ENCODE data around the gene ZBTB43.
"Not testable (repeated sequence)": the region's sequence is repeated elsewhere in the genome, so short reads cannot be mapped to it uniquely, and the experiment has no call there.

The ZBTB43 gene

DNA sequence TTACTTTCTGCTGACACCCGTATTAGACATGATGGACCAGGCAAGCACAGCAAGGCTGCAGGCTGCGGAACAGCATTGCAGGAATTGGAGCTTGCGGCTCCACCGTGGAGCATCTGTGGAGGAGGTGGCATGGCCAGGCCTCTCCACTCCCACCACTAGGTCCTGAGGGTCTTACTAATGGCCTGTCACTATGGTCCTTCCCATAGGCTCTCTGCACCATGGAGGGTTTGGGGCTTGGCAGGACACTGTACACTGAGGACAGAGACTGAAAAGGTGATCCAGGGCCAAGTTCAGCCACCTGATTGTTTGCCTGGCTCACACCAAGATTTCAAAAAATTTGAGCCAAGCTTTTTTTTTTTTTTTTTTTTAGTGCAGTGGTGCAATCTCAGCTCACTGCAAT lies 14.3 kb upstream of the ZBTB43 start:
- DNase-seq (ENCODE audit: low read depth in 2 of 3, low spot score in 2 of 3) = no peak

- no peak for DNase-seq (ENCODE audit: low read depth in 2 of 3, low spot score in 2 of 3)
Observed at GRCh38 chr9:126791406-126792230, 13.2 kb upstream of the ZBTB43 start.

- no peak for DNase-seq (ENCODE audit: low read depth in 2 of 3, low spot score in 2 of 3)
Observed at GRCh38 chr9:126793686-126794417, 11.0 kb upstream of the ZBTB43 start.

DNA sequence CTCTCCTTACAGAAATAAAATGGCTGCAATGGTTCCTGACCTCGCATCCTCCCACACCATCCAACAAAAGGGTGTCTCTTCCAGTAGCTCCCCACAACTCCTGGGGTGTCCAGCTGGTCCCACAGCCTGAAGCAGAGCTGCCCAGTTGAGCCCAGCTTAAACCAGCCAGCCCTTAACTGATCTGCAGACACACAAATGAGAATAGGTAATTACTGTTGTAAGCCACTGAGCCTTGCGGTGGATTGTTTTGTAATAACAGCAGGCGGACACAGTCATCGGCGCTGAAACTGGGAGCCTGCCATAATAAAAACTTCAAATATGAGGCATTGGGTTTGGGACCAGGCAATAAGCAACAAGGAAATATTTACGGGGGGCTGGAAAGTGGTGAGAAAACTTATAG lies 10.4 kb upstream of the ZBTB43 start:
- no peak for DNase-seq (ENCODE audit: low read depth in 2 of 3, low spot score in 2 of 3)

DNA sequence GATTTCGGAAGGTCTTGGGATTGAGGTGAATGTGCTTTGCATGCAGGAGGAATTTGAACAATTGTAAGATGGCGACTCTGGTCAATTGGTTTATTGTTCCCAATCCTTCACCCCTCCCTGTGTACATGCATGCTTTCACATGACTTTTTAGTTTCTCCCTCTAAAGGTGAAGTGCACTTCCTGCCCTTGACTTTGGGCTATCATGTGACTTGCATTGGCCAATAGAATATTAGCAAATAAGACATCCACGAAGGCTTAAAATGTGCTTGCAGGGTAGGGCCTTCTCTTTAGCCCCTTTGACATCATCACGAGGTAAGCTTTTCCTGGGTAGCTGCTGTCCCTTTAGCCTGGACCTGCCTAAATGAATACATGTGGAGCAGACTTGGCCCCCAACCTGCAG lies 8.1 kb upstream of the ZBTB43 start:
- no peak for DNase-seq (ENCODE audit: low read depth in 2 of 3, low spot score in 2 of 3)

DNA sequence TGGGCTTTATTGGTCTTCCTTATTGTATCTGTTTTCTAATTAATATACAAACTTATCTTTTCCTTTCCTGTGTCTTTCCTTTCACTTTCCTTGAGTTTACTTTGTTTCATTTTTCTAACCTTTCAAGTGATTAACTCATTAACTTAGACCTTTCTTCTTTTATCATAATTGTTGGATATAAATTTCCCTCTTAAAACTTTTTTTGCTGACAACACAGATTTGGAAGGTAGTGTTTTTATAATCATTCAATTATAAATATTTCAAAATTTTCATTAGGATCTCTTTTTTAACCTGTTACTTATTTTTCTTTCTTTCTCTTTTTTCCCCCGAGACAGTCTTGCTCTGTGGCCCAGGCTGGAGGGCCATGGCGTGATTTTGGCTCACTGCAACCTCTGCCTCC lies 6.9 kb upstream of the ZBTB43 start:
- DNase-seq (ENCODE audit: low read depth in 2 of 3, low spot score in 2 of 3) = no peak

- no peak for DNase-seq (ENCODE audit: low read depth in 2 of 3, low spot score in 2 of 3)
Observed at GRCh38 chr9:126799034-126799433, 5.8 kb upstream of the ZBTB43 start.

- no peak for DNase-seq (ENCODE audit: low read depth in 2 of 3, low spot score in 2 of 3)
Observed at GRCh38 chr9:126802318-126803059, 2.4 kb upstream of the ZBTB43 start.

DNA sequence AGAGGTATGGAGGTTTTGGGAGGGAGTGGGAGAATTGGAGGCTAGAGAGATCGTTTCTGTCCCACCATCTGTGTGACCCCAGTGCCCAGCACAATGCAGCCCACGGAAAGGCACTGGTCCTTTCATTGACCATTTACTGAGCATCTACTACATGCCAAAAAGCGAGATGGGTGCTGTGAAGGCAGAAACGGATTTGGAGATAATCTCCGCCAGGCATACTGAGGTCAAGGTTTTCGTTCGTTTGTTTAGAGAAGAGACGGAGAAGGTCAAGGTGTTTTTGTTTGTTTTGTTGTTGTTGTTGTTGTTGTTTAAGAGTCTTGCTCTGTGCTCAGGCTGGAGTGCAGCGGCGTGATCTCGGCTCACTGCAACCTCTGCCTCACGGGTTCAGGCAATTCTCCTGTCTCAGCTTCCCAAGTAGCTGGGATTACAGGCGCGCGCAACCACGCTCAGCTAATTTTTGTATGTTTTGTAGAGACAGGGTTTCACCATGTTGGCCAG lies 593 bp upstream of the ZBTB43 start:
- no peak for DNase-seq (ENCODE audit: low read depth in 2 of 3, low spot score in 2 of 3)

DNA sequence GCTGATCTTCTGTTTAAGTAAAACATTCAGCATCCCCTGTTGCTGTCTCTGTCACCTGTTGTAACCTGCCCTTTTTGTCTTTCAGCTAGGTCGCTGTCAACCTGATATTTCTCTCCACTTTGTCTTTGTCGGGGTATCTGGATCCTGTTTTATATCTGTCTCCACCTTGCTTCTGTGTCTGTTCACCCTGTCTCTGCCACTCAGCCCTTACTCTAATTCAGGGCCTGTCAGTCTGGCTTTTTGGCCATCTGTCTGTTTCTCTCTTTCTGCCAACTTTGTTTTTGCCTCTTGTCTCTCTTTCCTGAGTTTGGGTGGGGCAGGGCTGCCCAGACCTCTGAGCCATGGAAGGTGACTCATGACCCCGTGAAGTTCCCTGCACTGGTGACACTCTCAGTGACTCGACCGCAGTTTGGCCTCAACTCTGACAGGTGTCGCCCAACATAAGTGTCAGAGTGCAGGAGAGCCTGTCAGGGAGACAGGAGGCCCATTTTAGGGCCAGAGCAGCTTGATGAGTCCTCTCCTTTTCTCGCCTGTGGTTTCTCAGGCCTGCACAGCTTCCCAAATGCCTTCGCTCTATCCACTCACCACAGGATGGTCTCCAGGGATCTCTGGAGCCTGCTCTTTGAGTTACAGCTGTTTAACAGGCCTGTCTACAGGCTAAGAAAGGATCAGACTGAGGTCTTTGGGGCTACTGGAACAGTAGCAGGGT lies 868 bp downstream of the ZBTB43 start:
- peak; percentile 26 to 65 (median 62) for DNase-seq (ENCODE audit: low read depth in 2 of 3, low spot score in 2 of 3)

DNA sequence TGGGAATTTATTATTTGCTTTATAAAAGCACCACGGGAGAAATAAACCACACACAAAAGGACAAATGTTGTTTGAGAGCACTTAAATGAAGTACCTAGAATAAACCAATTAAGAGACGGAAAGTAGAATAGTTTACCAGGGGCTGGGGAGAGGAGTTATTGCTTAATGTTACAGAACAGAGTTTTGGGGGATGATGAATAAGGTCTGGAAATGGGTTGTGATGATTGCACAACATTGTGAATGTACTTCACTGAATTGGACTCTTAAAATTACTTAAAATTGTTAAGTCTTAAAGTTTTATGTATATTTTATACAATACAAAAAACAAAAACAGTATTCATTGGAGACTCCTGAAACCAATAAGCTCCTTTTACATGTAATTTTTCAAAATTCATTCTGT lies 1.5 kb downstream of the ZBTB43 start:
- no peak for DNase-seq (ENCODE audit: low read depth in 2 of 3, low spot score in 2 of 3)

DNA sequence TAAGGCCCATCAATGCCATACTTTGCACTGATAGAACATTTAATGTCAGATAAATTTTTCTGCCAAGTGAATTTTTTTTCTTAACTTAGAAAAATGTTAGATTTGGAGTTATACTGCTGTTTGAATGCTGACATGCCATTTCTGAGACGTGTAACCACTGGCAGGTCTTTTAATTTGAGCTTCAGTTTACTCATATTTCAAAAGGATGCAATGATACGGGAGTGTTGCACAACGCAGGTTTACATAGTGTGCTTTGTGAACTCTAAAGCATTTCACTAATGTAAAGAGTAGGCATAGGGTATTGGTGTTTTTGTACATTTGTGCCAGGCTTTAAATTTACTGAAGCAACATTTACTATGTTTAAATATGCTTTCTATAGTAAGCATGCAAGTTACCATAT lies 4.2 kb downstream of the ZBTB43 start:
- DNase-seq (ENCODE audit: low read depth in 2 of 3, low spot score in 2 of 3) = no peak

- not testable (repeated sequence) for DNase-seq (ENCODE audit: low read depth in 2 of 3, low spot score in 2 of 3)
Observed at GRCh38 chr9:126810221-126810620, 5.4 kb downstream of the ZBTB43 start.

DNA sequence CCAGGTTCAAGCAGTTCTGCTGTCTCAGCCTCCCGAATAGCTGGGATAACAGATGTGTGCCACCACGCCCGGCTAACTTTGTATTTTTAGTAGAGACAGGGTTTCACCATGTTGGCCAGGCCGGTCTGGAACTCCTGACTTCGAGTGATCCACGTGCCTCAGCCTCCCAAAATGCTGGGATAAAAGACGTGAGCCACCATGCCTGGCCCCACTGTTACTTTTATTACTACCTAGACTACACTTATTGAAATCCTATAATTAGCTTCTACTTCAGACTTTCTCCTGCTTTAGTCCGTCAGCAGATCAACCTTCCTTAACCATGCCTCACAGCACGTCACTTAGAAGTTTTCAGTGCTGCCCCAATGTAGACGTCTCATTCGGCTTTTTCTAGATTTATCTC lies 8.2 kb downstream of the ZBTB43 start:
- no peak for DNase-seq (ENCODE audit: low read depth in 2 of 3, low spot score in 2 of 3)

DNA sequence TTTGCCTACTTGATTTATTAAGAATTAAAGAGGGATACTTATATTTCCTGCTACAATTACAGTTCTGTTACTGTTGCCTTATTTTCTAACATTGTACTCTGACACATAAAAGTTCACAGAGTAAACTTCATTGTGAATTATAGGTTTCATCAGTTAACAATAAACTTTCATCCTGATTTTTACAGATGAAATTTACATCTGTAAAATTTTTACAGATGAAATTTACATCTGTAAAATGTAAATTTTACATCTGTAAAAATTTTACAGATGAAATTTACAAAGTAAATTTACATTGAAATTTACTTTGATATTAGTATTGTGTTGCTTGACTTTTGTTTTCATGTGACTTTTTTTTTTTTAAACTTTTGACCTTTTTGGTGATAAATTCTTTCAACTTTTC lies 9.3 kb downstream of the ZBTB43 start:
- DNase-seq (ENCODE audit: low read depth in 2 of 3, low spot score in 2 of 3) = no peak

GRCh38 chr9:126817615-126818014 lies 12.8 kb downstream of the ZBTB43 start:
- not testable (repeated sequence) for DNase-seq (ENCODE audit: low read depth in 2 of 3, low spot score in 2 of 3)

GRCh38 chr9:126818482-126818881 lies 13.6 kb downstream of the ZBTB43 start:
- DNase-seq (ENCODE audit: low read depth in 2 of 3, low spot score in 2 of 3) = no peak

- no peak for DNase-seq (ENCODE audit: low read depth in 2 of 3, low spot score in 2 of 3)
Observed at GRCh38 chr9:126819482-126819881, 14.6 kb downstream of the ZBTB43 start.

DNA sequence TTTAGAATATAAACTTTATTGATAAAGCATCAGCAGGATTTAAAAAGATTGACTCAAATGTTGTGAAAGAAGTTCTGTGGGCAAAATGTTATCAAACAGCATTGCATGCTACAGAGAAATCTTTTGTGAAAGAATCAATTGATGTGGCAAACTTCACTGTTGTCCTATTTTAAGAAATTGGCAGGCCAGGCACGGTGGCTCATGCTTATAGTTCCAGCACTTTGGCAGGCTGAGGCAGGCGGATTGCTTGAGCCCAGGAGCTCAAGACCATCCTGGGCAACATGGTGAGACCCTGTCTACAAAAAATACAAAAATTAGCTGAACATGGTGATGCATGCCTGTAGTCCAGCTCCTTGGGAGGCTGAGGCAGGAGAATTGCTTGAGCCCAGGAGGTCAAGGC lies 17.4 kb downstream of the ZBTB43 start:
- DNase-seq (ENCODE audit: low read depth in 2 of 3, low spot score in 2 of 3) = no peak

DNA sequence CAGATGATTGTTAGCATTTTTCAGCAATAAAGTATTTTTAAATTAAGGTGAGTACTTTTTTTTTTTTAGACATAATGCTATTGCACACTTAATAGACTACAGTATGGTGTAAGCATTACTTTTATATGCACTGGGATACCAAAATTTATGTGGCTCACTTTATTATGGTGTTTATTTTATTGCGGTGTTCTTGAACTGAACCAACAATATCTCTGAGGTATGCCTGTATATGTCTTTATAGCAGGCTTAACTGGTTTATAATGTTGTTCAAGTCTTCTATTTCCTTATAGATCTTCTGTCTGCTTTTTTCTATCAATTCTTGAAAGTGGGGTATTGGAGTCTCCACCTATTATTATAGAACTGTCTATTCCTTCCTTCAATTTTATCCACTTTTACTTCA lies 18.0 kb downstream of the ZBTB43 start:
- DNase-seq (ENCODE audit: low read depth in 2 of 3, low spot score in 2 of 3) = no peak

DNA sequence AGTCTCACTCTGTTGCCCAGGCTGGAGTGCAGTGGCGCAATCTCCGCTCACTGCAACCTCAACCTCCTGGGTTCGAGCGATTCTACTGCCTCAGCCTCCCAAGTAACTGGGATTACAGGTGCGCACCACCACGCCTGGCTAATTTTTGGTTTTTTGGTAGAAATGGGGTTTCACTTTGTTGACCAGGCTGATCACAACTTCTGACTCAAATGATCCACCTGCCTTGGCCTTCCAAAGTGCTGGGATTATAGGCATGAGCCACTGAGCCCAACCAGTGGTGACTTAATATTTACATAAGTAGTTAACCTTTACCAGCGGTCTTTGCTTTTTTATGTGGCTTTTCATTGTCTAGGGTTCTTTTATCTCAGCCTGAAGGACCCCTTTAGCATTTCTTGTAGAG lies 19.2 kb downstream of the ZBTB43 start:
- DNase-seq (ENCODE audit: low read depth in 2 of 3, low spot score in 2 of 3) = not testable (repeated sequence)

Data from activated CD8-positive, alpha-beta memory T cell treated with anti-CD3 and anti-CD28 coated beads for 48 hours (primary cell).